Loucy (cell line): Measurements from ENCODE around the gene HERC2.

Experiments used
- H2AFZ ChIP-seq: fragments of 200-600 bp; sonication (generic); 2 replicates; pipeline ENCODE4 v1.6.0; 2016; ENCODE audit warnings: antibody characterized with exemption, mild to moderate bottlenecking, low read length, moderate library complexity
- H3F3A ChIP-seq: fragments of 200-600 bp; 2 replicates; pipeline ENCODE4 v1.6.0; 2016; ENCODE audit warnings: antibody characterized with exemption, low read depth, mild to moderate bottlenecking
- H3K27me3 ChIP-seq: fragments of 200-600 bp; sonication (generic); 2 replicates; pipeline ENCODE4 v1.6.1; 2014; ENCODE audit warnings: low read length, mild to moderate bottlenecking; ENCODE audit not compliant: insufficient read depth, poor library complexity, severe bottlenecking
- H3K36me3 ChIP-seq: fragments of 200-600 bp; sonication (generic); 2 replicates; pipeline ENCODE4 v1.6.1; 2016; ENCODE audit warnings: low read length; ENCODE audit not compliant: insufficient read depth
- H3K4me1 ChIP-seq: fragments of 200-600 bp; sonication (generic); 2 replicates; pipeline ENCODE4 v1.5.1; 2014; ENCODE audit warnings: low read length, mild to moderate bottlenecking; ENCODE audit not compliant: insufficient read depth, poor library complexity, severe bottlenecking
- H3K4me2 ChIP-seq: fragments of 200-600 bp; sonication (generic); 2 replicates; pipeline ENCODE4 v1.6.0; 2014; ENCODE audit warnings: antibody characterized with exemption, low read length, low read depth, mild to moderate bottlenecking; ENCODE audit not compliant: poor library complexity, severe bottlenecking
- H3K4me3 ChIP-seq: fragments of 200-600 bp; sonication (generic); 2 replicates; pipeline ENCODE4 v1.5.1; 2014; ENCODE audit warnings: low read length, mild to moderate bottlenecking, mixed read lengths; ENCODE audit not compliant: poor library complexity, severe bottlenecking
- H3K79me2 ChIP-seq: fragments of 200-600 bp; sonication (generic); 2 replicates; pipeline ENCODE4 v1.6.1; 2014; ENCODE audit warnings: low read length; ENCODE audit not compliant: insufficient read depth
- H3K9ac ChIP-seq: fragments of 200-600 bp; sonication (generic); 2 replicates; pipeline ENCODE4 v1.6.0; 2014; ENCODE audit warnings: mild to moderate bottlenecking, low read depth, low read length, moderate library complexity; ENCODE audit not compliant: poor library complexity, severe bottlenecking
- H3K9me2 ChIP-seq: fragments of 200-600 bp; sonication (generic); replicated peaks from 2 replicates; pipeline ENCODE4 v1.6.1; 2016; ENCODE audit warnings: low read depth, low read length, mixed read lengths
- H3K9me3 ChIP-seq: fragments of 200-600 bp; sonication (generic); 2 replicates; pipeline ENCODE4 v1.6.1; 2014; ENCODE audit warnings: mild to moderate bottlenecking, antibody characterized with exemption, low read length, low read depth; ENCODE audit not compliant: insufficient read depth
- H4K20me1 ChIP-seq: fragments of 200-600 bp; sonication (generic); 2 replicates; pipeline ENCODE4 v1.6.0; 2014; ENCODE audit warnings: antibody characterized with exemption, low read length, mild to moderate bottlenecking; ENCODE audit not compliant: insufficient read depth, poor library complexity, severe bottlenecking
- CTCF ChIP-seq: fragments of 200-600 bp; sonication (generic); conservative IDR thresholded peaks from 2 replicates; pipeline ENCODE4 v1.5.1; 2014; ENCODE audit warnings: mild to moderate bottlenecking, antibody characterized with exemption, low read length
- EZH2phosphoT487 ChIP-seq: fragments of 200-600 bp; IDR thresholded peaks from 2 replicates; pipeline ENCODE4 v1.6.1; 2018; ENCODE audit warnings: antibody characterized with exemption, mild to moderate bottlenecking, moderate library complexity, borderline replicate concordance

Gene HERC2

GRCh38 chr15:28131400-28131799, 190.6 kb downstream of the HERC2 start:
- TF ChIP-seq EZH2phosphoT487 = no peak
- no peak for TF ChIP-seq CTCF
- Histone ChIP-seq H3K9me3 (no peaks in the 10 kb centered on the region), H4K20me1 (no peaks in the 10 kb centered on the region), H3K9ac (no peak overlapping the region), H3K9me2 (no peaks in the 10 kb centered on the region), H3K4me3 (no peak overlapping the region), H3K79me2 (no peaks in the 10 kb centered on the region), H3K4me2 (no peak overlapping the region), H3K36me3 (peaks cover 59% of the 10 kb centered on the region; the same call in 1 of the 2 replicates), H2AFZ (no peak overlapping the region), H3K27me3 (no peaks in the 10 kb centered on the region), H3F3A (no peaks in the 10 kb centered on the region), H3K4me1 (peaks cover 6% of the 10 kb centered on the region)

DNA sequence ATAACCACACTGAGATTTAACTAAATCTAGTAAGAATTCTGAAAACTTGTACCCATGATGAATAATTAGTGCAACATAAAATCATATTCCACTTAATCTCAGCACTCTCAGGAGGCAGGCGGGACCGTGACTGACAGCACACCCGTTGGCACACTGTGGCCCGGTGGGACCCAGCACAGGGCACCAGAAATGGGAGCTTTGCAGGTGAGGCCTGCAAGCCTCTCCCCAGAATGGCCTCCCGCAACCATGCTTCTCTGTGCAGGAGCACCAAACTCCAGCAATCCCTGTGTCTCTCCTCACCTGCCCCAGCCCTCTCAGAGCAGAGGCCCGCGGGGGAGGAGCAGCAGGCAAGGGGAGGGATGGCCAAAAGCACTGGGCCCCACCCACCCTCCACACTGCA, 191.3 kb downstream of the HERC2 start:
- Histone ChIP-seq H3F3A (no peaks in the 10 kb centered on the region), H3K4me2 (no peak overlapping the region), H3K36me3 (peaks cover 59% of the 10 kb centered on the region; the same call in 1 of the 2 replicates), H3K9me3 (no peaks in the 10 kb centered on the region), H3K79me2 (no peaks in the 10 kb centered on the region), H3K27me3 (no peaks in the 10 kb centered on the region), H3K9me2 (no peaks in the 10 kb centered on the region), H3K4me3 (no peak overlapping the region), H4K20me1 (no peaks in the 10 kb centered on the region), H3K4me1 (no peaks in the 10 kb centered on the region), H2AFZ (no peak overlapping the region), H3K9ac (no peak overlapping the region)
- TF ChIP-seq EZH2phosphoT487 = no peak
- TF ChIP-seq CTCF = no peak

DNA sequence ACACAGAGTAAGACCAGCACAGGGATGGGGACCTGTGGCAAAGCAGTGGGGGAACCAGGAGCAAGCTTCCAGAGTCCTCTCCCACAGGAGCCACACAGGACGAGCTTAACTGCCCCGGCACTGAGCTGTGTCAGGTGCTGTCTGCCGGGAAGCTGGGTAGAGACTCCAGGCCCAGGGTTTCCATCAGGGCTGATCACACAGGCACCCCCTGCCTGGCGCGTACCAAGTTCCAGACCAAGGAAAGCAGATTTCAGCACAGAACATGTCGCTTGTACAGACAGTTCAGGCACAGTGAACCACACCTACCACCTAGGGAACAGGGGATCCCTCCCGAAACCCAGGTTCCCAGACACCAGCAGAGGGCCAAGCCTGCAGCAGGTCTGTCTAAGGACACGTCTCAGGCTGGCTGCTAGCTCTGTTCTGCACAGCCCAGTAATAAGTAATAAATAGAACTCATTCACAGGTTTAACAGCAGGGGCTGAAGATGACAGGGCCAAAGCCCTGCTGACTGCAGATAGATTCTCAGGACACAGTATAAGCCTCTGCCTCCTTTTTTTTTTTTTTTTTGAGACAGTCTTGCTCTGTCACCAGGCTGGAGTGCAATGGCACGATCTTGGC, 192.6 kb downstream of the HERC2 start:
- no peak overlapping the region for H3K9ac ChIP-seq
- no peaks in the 10 kb centered on the region for H3K4me1 ChIP-seq
- H3K36me3 ChIP-seq = peaks cover 52% of the 10 kb centered on the region; the same call in 1 of the 2 replicates
- no peak overlapping the region for H3K4me3 ChIP-seq
- no peaks in the 10 kb centered on the region for H4K20me1 ChIP-seq
- H3K27me3 ChIP-seq = no peaks in the 10 kb centered on the region
- no peaks in the 10 kb centered on the region for H3K9me3 ChIP-seq
- TF ChIP-seq CTCF (no peak), EZH2phosphoT487 (no peak)
- H3K9me2 ChIP-seq = no peaks in the 10 kb centered on the region
- H2AFZ ChIP-seq = no peak overlapping the region
- H3F3A ChIP-seq = no peaks in the 10 kb centered on the region
- no peaks in the 10 kb centered on the region for H3K79me2 ChIP-seq
- no peak overlapping the region for H3K4me2 ChIP-seq
